ENCODE measurements around the gene LEMD3.

DNA sequence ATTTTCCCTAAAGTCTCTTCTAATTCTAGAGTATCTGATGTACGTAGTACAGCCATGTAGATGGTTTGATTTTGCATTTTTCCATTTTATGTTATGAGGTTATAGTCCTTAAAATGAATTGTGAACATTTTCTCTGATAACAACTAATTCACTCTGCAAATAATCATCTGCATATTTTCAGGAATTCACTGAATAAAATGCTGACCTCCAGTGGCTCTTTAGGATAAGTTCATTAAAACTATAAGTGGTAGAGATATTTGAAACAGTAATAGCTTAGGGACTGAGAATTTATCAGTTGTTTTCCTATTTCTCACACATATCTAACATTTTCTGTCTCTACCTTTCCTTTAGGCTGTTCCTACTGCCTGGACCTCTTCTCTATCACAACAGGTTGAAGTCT, 113.5 kb downstream of the LEMD3 start:
- TF ChIP-seq EZH2phosphoT487 (IDR thresholded peaks at IDR 0.05; ENCODE audit: borderline replicate concordance, low read length): no peak
- TF ChIP-seq, protein P1, sequence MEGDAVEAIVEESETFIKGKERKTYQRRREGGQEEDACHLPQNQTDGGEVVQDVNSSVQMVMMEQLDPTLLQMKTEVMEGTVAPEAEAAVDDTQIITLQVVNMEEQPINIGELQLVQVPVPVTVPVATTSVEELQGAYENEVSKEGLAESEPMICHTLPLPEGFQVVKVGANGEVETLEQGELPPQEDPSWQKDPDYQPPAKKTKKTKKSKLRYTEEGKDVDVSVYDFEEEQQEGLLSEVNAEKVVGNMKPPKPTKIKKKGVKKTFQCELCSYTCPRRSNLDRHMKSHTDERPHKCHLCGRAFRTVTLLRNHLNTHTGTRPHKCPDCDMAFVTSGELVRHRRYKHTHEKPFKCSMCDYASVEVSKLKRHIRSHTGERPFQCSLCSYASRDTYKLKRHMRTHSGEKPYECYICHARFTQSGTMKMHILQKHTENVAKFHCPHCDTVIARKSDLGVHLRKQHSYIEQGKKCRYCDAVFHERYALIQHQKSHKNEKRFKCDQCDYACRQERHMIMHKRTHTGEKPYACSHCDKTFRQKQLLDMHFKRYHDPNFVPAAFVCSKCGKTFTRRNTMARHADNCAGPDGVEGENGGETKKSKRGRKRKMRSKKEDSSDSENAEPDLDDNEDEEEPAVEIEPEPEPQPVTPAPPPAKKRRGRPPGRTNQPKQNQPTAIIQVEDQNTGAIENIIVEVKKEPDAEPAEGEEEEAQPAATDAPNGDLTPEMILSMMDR (conservative IDR thresholded peaks at IDR 0.05; ENCODE audit: low read depth, low read length): peak; percentile 53
